Measurements from ENCODE around the gene AGTRAP. TPM values are rescaled to one million over a fixed set of nuclear protein-coding genes. Genes with fewer than 3 reads are reported as not detected.

Gene AGTRAP
- total RNA-seq, 2 experiments from 2014 or later, result 16.5 to 18.0 TPM

DNA sequence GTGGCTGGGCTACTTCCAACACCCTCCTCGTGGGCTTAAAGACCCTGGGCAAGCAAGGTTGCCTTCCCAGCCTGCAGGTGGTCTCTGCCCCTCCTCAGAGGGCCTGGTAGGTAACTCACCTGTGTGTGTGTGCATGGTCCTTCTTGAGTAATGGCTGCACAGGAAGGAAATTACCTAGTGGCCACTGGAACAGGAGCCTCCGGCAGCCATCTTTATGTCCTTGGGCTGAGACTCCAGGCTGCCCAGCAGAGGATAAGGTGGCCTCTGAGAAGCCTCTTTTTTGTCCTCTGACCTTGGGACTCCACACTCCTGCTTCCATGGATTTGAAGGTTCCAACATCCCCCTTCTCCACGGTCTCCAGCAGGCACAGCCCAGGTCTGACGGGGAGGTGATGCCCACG, 24.4 kb upstream of the AGTRAP start:
- CTCF ChIA-PET, result interaction anchor here (0.7 to 2.5 kb wide), 8 partner anchors 8 to 66 kb away, joined by 3 to 21 read pairs (median 4); partner anchors contain the start of gene FBXO6
- Mint-ChIP-seq H3K9me3 (no peaks in the 10 kb centered on the region), H3K36me3 (no peaks in the 10 kb centered on the region), H3K27me3 (peaks cover 2% of the 10 kb centered on the region), H3K4me1 (ENCODE audit: low read depth) (no peaks in the 10 kb centered on the region), H3K27ac (no peak overlapping the region), H3K4me3 (no peak overlapping the region)
- no peak for DNase-seq
- POLR2A ChIA-PET, result no interaction called here
- intact Hi-C loops (cut with micrococcal nuclease), result no loop called here

DNA sequence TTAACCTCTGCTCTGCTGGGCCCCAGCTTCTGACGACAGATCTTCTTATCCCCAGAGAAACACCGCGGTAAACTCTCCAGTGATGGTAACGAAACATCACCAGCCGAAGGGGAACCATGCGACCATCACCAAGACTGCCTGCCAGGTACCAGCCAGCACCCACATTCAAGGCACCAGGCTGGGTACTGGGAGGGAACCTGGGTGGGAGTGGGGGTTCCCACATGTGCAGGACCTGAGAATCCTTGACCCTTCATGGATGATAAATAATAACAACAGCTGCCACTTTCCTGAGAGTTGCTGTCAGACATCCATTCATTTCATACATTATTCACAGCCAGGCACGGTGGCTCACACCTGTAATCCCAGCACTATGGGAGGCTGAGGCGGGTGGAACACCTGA, 23.7 kb upstream of the AGTRAP start:
- no peak for DNase-seq
- POLR2A ChIA-PET, result no interaction called here
- no peaks in the 10 kb centered on the region for H3K4me1 Mint-ChIP-seq (ENCODE audit: low read depth)
- CTCF ChIA-PET, result interaction anchor here (0.7 kb wide), 1 partner anchor 102 kb away, joined by 3 read pairs; no protein-coding TSS in a partner anchor
- no peak overlapping the region for H3K27ac Mint-ChIP-seq
- no peak overlapping the region for H3K4me3 Mint-ChIP-seq
- intact Hi-C loops (cut with micrococcal nuclease), result no loop called here
- no peaks in the 10 kb centered on the region for H3K36me3 Mint-ChIP-seq
- H3K9me3 Mint-ChIP-seq, result no peaks in the 10 kb centered on the region
- H3K27me3 Mint-ChIP-seq, result peaks cover 2% of the 10 kb centered on the region

DNA sequence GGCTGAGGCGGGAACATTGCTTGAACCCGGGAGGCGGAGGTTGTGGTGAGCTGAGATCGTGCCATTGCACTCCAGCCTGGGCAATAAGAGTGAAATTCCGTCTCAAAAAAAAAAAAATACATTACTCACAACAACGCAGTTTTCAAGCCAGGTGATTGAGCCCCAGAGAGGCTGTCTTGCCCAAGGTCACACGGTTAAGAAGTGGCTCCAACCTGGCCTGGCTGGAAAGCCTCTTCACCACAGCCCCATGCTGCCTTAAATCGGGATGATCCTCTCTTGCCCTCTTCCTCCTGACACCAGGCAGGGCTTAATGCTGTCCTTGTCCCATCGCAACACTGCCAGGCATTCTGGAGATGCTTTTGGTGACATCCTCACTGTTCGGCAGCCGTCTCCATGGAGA, 22.8 kb upstream of the AGTRAP start:
- H3K4me1 Mint-ChIP-seq (ENCODE audit: low read depth), result no peaks in the 10 kb centered on the region
- no peak for DNase-seq
- H3K27ac Mint-ChIP-seq, result no peak overlapping the region
- no peak overlapping the region for H3K4me3 Mint-ChIP-seq
- POLR2A ChIA-PET, result no interaction called here
- no peaks in the 10 kb centered on the region for H3K9me3 Mint-ChIP-seq
- CTCF ChIA-PET, result interaction anchor here (0.7 kb wide), 2 partner anchors 80 to 102 kb away, joined by 3 read pairs; no protein-coding TSS in a partner anchor
- no peaks in the 10 kb centered on the region for H3K36me3 Mint-ChIP-seq
- H3K27me3 Mint-ChIP-seq, result peaks cover 2% of the 10 kb centered on the region
- intact Hi-C loops (cut with micrococcal nuclease), result no loop called here

DNA sequence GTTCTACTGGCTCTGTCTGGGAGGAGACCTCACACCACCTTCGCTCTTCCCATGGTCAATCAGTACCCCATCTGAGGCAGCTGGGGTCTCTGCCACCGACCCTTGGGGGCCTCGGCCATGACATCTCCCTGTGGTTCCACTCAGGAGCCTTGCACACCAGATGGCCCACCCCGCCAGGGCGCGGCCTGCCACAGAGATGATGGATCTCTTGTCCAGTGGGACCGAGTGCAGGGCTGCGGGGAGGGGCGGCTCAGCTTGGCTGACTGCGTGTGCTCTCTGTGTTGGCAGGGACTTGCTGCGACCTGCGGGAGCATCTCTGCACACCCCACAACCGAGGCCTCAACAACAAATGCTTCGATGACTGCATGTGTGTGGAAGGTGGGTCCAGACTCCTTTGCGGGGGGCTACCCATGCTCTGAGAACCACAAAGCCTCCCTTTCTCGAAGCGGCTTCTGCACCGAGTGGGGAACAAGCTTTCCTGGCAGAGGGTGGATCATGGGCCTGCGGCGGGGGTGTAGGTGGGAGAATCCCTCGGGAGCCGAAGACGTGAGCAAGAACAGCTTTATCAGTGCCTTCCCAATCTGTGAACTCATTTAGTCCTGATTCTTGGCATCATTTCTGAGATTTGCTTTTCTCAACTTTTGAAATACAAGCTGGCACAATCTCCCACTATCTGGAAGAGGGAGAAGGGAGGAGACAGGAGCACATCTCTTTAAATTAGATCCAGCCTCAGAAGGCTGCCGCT, 20.9 kb upstream of the AGTRAP start:
- Mint-ChIP-seq H3K4me1 (ENCODE audit: low read depth) (peaks cover 11% of the 10 kb centered on the region), H3K27me3 (peaks cover 2% of the 10 kb centered on the region), H3K4me3 (no peak overlapping the region), H3K27ac (no peak overlapping the region), H3K36me3 (no peaks in the 10 kb centered on the region), H3K9me3 (no peaks in the 10 kb centered on the region)
- DNase-seq, result no peak
- CTCF ChIA-PET, result interaction anchor here (0.6 to 1.6 kb wide), 3 partner anchors 51 to 399 kb away, joined by 3 to 4 read pairs (median 3); partner anchors contain the start of gene FBXO6
- POLR2A ChIA-PET, result no interaction called here
- intact Hi-C loops (cut with micrococcal nuclease), result no loop called here

DNA sequence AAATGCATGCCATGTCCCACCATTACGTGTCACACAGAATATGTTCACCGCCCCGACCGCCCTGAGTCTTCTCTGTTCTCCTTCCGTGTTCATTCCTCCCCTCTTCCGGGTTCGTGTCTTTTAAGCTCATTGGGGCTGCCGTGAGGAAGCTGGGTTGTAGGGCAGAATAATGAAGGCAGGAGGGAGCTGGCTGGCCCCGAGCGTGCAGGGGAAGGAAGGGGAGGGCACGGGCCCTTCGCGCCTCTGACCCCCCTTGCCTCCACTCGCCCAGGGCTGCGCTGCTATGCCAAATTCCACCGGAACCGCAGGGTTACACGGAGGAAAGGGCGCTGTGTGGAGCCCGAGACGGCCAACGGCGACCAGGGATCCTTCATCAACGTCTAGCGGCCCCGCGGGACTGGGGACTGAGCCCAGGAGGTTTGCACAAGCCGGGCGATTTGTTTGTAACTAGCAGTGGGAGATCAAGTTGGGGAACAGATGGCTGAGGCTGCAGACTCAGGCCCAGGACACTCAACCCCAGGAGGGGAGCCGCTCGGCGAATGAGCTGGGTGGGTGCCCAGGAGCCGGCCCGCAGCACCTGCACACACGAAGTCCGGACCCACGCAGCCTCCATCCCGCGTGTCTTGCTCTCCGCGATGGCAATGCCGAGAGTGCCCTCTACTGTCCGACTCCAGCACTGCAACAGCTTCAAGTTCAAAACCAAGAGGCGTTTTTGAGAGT, 16.5 kb upstream of the AGTRAP start:
- Mint-ChIP-seq H3K4me3 (peak overlapping the region; percentile 73), H3K9me3 (no peaks in the 10 kb centered on the region), H3K27me3 (no peaks in the 10 kb centered on the region), H3K36me3 (no peaks in the 10 kb centered on the region), H3K27ac (peak overlapping the region; percentile 68), H3K4me1 (ENCODE audit: low read depth) (peaks cover 12% of the 10 kb centered on the region)
- DNase-seq, result peak; percentile 88
- ChIA-PET CTCF (interaction anchor here (0.9 to 4.7 kb wide), 30 partner anchors 8 to 681 kb away, joined by 3 to 100 read pairs (median 5); partner anchors contain the start of genes AGTRAP, DISP3, FBXO2 and FBXO44), POLR2A (interaction anchor here (0.9 to 2.0 kb wide), 6 partner anchors 11 to 616 kb away, joined by 3 to 14 read pairs (median 3); partner anchors contain the start of gene FBXO6)
- intact Hi-C loops (cut with micrococcal nuclease), result loop anchor here (1.0 kb wide), 3 partner anchors 38 to 69 kb away; partner anchors contain the start of genes FBXO6 and MAD2L2

DNA sequence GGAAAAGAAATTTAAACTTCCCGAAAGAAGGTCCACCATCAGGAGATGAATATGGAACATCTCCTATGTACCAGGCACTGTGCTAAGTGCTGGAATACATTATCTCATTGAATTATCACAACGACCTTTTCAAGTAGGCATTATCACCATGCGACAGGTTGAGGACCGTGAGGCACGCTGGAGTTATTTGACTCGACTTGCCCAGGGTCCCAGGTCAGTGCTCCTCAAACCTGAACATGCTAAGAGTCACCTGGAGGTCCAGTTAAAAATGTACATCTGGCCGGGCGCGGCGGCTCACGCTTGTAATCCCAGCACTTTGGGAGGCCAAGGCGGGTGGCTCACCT, 15.9 kb upstream of the AGTRAP start:
- CTCF ChIA-PET, result interaction anchor here (0.7 to 4.7 kb wide), 29 partner anchors 9 to 682 kb away, joined by 3 to 100 read pairs (median 5); partner anchors contain the start of genes AGTRAP, DISP3, FBXO2 and FBXO44
- no peak overlapping the region for H3K27ac Mint-ChIP-seq
- intact Hi-C loops (cut with micrococcal nuclease), result no loop called here
- no peaks in the 10 kb centered on the region for H3K9me3 Mint-ChIP-seq
- H3K4me3 Mint-ChIP-seq, result peak overlapping the region; percentile 73
- H3K4me1 Mint-ChIP-seq (ENCODE audit: low read depth), result peaks cover 12% of the 10 kb centered on the region
- H3K36me3 Mint-ChIP-seq, result no peaks in the 10 kb centered on the region
- H3K27me3 Mint-ChIP-seq, result no peaks in the 10 kb centered on the region
- POLR2A ChIA-PET, result interaction anchor here (0.9 to 2.0 kb wide), 6 partner anchors 12 to 617 kb away, joined by 3 to 14 read pairs (median 3); partner anchors contain the start of gene FBXO6
- DNase-seq, result no peak

DNA sequence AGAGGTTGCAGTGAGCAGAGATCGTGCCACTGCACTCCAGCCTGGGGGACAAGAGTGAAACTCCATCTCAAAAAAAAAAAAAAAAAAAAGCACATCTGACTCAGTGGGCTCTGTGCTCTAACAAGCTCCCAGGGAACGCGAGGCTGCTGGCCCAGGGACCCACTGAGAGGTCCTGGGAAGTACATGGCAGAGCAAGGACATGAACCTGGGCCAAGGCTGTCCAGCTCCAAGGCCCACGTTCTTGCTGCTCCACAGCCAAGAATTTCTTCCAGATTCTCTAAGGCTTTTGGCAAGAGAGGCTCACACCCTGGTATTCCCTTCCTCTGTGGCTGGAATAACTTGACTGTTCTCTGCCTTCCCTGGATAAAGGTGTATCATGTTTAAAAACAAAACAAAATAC, 15.4 kb upstream of the AGTRAP start:
- no peaks in the 10 kb centered on the region for H3K27me3 Mint-ChIP-seq
- H3K4me3 Mint-ChIP-seq, result no peak overlapping the region
- no peaks in the 10 kb centered on the region for H3K36me3 Mint-ChIP-seq
- H3K4me1 Mint-ChIP-seq (ENCODE audit: low read depth), result peaks cover 12% of the 10 kb centered on the region
- no peaks in the 10 kb centered on the region for H3K9me3 Mint-ChIP-seq
- DNase-seq, result no peak
- no peak overlapping the region for H3K27ac Mint-ChIP-seq
- CTCF ChIA-PET, result interaction anchor here (0.7 to 4.7 kb wide), 11 partner anchors 10 to 683 kb away, joined by 3 to 100 read pairs (median 10); partner anchors contain the start of genes AGTRAP, DISP3, FBXO2 and FBXO44
- POLR2A ChIA-PET, result no interaction called here
- intact Hi-C loops (cut with micrococcal nuclease), result no loop called here

DNA sequence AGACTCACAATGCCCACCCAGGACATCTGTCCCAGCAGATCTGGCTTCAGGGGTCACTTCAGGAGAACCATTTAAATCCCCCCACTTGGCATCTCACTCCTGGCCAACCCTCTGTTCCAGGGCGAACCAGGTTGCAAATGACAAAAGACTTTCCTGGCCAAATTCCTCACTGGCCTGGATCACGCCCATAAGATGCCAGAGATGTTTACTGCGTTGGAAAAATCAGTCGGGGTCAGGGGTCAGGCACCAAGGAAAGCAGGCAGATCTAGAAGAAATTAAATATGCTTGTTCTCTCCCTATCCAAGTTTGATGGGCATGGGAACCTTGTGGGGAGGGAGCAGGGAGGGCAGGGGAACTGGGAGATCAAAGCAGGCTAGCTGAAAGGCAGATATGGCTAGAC, 14.6 kb upstream of the AGTRAP start:
- POLR2A ChIA-PET, result no interaction called here
- H3K4me3 Mint-ChIP-seq, result no peak overlapping the region
- intact Hi-C loops (cut with micrococcal nuclease), result no loop called here
- CTCF ChIA-PET, result interaction anchor here (2.3 to 4.7 kb wide), 5 partner anchors 15 to 684 kb away, joined by 8 to 100 read pairs (median 40); partner anchors contain the start of genes AGTRAP, FBXO2, FBXO44 and FBXO6
- DNase-seq, result no peak
- H3K9me3 Mint-ChIP-seq, result no peaks in the 10 kb centered on the region
- peaks cover 12% of the 10 kb centered on the region for H3K4me1 Mint-ChIP-seq (ENCODE audit: low read depth)
- H3K27me3 Mint-ChIP-seq, result no peaks in the 10 kb centered on the region
- no peaks in the 10 kb centered on the region for H3K36me3 Mint-ChIP-seq
- no peak overlapping the region for H3K27ac Mint-ChIP-seq

DNA sequence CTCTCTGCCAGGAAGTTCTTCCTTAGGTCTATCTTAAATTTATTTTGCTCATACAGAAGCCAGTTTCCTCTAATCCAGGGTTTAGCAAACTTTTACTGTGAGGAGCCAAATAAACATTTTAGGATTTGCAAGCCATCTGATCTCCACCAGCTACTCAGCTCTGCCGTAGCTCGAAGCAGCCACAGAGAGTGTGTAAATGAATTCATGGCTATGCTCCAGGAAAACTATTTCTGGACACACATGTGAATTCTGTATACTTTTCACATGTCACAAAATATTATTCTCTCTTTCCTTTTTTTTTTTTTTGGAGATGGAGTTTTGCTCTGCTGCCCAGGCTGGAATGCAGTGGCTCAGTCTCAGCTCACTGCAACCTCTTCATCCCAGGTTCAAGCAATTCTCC, 13.4 kb upstream of the AGTRAP start:
- ChIA-PET CTCF (interaction anchor here (0.9 to 4.7 kb wide), 5 partner anchors 14 to 685 kb away, joined by 4 to 100 read pairs (median 12); partner anchors contain the start of genes AGTRAP, FBXO2, FBXO44 and FBXO6), POLR2A (no interaction called here)
- no peak overlapping the region for H3K4me3 Mint-ChIP-seq
- H3K4me1 Mint-ChIP-seq (ENCODE audit: low read depth), result peaks cover 12% of the 10 kb centered on the region
- DNase-seq, result no peak
- H3K36me3 Mint-ChIP-seq, result no peaks in the 10 kb centered on the region
- no peak overlapping the region for H3K27ac Mint-ChIP-seq
- intact Hi-C loops (cut with micrococcal nuclease), result no loop called here
- no peaks in the 10 kb centered on the region for H3K27me3 Mint-ChIP-seq
- no peaks in the 10 kb centered on the region for H3K9me3 Mint-ChIP-seq

DNA sequence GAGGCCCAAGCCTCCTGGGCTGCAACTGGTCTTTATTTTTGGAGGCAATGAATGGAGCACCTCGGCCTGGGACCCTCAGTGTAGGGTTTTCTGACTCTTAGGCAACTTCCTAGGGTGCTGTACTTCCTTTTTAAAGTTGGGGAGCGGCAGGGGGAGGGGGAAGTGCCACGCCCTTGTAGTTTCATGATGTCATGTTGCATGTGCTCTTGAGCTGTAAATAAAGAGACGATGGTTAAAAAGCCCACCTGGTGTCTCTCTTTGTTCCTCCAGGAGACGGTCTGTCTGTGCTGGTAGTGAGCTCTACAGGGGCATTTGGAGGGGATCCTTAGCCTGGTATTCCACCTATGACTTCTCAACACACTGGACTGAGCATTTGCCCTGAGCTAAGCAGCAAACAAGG, 10.3 kb upstream of the AGTRAP start:
- intact Hi-C loops (cut with micrococcal nuclease), result no loop called here
- no peak for DNase-seq
- Mint-ChIP-seq H3K27me3 (no peaks in the 10 kb centered on the region), H3K9me3 (no peaks in the 10 kb centered on the region), H3K27ac (no peak overlapping the region), H3K4me1 (ENCODE audit: low read depth) (peaks cover 16% of the 10 kb centered on the region), H3K36me3 (no peaks in the 10 kb centered on the region), H3K4me3 (no peak overlapping the region)
- POLR2A ChIA-PET, result no interaction called here
- CTCF ChIA-PET, result interaction anchor here (1.0 to 1.2 kb wide), 2 partner anchors 14 to 62 kb away, joined by 3 read pairs; partner anchors contain the start of gene FBXO6

DNA sequence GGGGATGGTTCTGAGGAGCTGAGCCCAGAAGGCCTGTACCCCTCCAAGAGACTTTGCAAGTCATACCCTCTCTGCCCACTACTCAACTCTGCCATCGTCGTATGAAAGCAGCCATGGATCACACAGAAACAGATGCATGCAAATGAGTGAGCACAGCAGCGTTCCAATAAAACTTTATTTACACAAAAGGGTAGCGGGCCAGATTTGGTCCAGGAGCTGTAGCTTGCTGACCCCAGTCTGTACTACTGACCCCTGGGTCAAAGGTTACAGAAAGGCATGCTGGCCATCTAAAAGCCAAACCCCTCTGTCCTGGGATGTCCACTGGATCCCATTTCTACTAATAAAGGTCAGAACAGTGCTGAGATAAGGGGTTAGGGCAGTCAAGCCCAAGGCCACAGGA, 8.8 kb upstream of the AGTRAP start:
- H3K27me3 Mint-ChIP-seq, result no peaks in the 10 kb centered on the region
- intact Hi-C loops (cut with micrococcal nuclease), result no loop called here
- H3K4me3 Mint-ChIP-seq, result no peak overlapping the region
- DNase-seq, result no peak
- ChIA-PET CTCF (interaction anchor here (0.6 kb wide), 1 partner anchor 165 kb away, joined by 3 read pairs; no protein-coding TSS in a partner anchor), POLR2A (no interaction called here)
- H3K36me3 Mint-ChIP-seq, result no peaks in the 10 kb centered on the region
- peaks cover 28% of the 10 kb centered on the region for H3K4me1 Mint-ChIP-seq (ENCODE audit: low read depth)
- no peaks in the 10 kb centered on the region for H3K9me3 Mint-ChIP-seq
- no peak overlapping the region for H3K27ac Mint-ChIP-seq

Data from activated CD4-positive, alpha-beta memory T cell treated with anti-CD3 and anti-CD28 coated beads for 36 hours (primary cell).